Testis (tissue), 3 donors: ENCODE results near the gene GPC6. TPM values are rescaled to one million over a fixed set of nuclear protein-coding genes. Genes with fewer than 3 reads are reported as not detected.
A peak's percentile ranks its signal among the peaks of the same experiment; 100 is the strongest.
"Not testable (repeated sequence)": the region's sequence is repeated elsewhere in the genome, so short reads cannot be mapped to it uniquely, and the experiment has no call there.

ENCODE experiments used
- DNase-seq: peaks from one replicate; pipeline ENCODE4 v3.0.0-alpha.2; 2019
- H3K27ac ChIP-seq, 2 donors: fragments of 200-600 bp; sonication (generic); one replicate each; pipeline ENCODE4 v1.5.1; 2019
- H3K27me3 ChIP-seq: fragments of 200-600 bp; sonication (generic); one replicate; pipeline ENCODE4 v1.5.1; 2019
- H3K36me3 ChIP-seq: fragments of 200-600 bp; sonication (generic); one replicate; pipeline ENCODE4 v1.5.1; 2017; ENCODE audit warnings: low read depth; ENCODE audit errors: missing control alignments
- H3K4me1 ChIP-seq: fragments of 200-600 bp; sonication (generic); one replicate; pipeline ENCODE4 v1.5.1; 2019
- H3K4me3 ChIP-seq, 2 donors: fragments of 200-600 bp; sonication (generic); one replicate each; pipeline ENCODE4 v1.5.1; 2017 to 2019
- H3K9me3 ChIP-seq: fragments of 200-600 bp; sonication (generic); one replicate; pipeline ENCODE4 v1.5.1; 2017
- CTCF ChIP-seq, 3 experiments: fragments of 450-650 bp in 2 of 3; fragments of 200-600 bp in 1 of 3; sonication (generic) in 1 of 3; IDR thresholded peaks; one replicate each; pipeline ENCODE4 v1.5.1; 2016 to 2019; ENCODE audit warnings: antibody characterized with exemption in 3 of 3, mild to moderate bottlenecking in 2 of 3, moderate library complexity in 1 of 3
- POLR2A ChIP-seq: fragments of 450-650 bp; IDR thresholded peaks from one replicate; pipeline ENCODE4 v1.6.1; 2017; ENCODE audit warnings: antibody characterized with exemption, mild to moderate bottlenecking, moderate library complexity
- WGBS, 2 donors: methylation state at CpG; one replicate each; pipeline ENCODE4 v1.1.5; 2018; 5-methylcytosine and 5-hydroxymethylcytosine counted together
- intact Hi-C: fragments of 100-400 bp; cut with DNase I; formaldehyde crosslinking; loops from one replicate; pipeline ENCODE4 v1.15.1; 2023; ENCODE audit warnings: low total_unique reads
- polyA plus RNA-seq: library from polyadenylated mRNA; stranded (reverse); fragments of 350-450 nt; fragmentation: Illumina TruSeq; extraction: RNeasy Lipid Tissue Mini Kit (QIAGEN cat#74804); gene quantifications from one replicate; pipeline ENCODE4 v1.2.3, GENCODE V29; 2014; ENCODE audit warnings: low read depth, low replicate concordance; ENCODE audit not compliant: insufficient read depth
- total RNA-seq, 2 donors: library from RNA; depleted of rRNA; stranded (reverse); fragments of >200 nt; gene quantifications; one replicate each; pipeline ENCODE4 v1.2.3, GENCODE V29; 2016

The GPC6 gene
- total and polyA plus RNA-seq, 3 donors from 2014 or later, result 2.2 to 6.9 (median 4.3) TPM

GRCh38 chr13:93193682-93194081 is 32.9 kb upstream of the GPC6 start:
- H3K27me3 ChIP-seq, result no peaks in the 10 kb centered on the region
- WGBS, 2 donors, result 76 to 86% methylated on average over 4 of the region's 4 CpGs
- no peak overlapping the region for H3K27ac ChIP-seq
- no peaks in the 10 kb centered on the region for H3K4me1 ChIP-seq
- H3K9me3 ChIP-seq, result no peaks in the 10 kb centered on the region
- intact Hi-C loops, result no loop called here
- TF ChIP-seq POLR2A, result no peak
- no peak for TF ChIP-seq CTCF (IDR thresholded peaks at IDR 0.05)
- DNase-seq, result no peak
- no peak overlapping the region for H3K4me3 ChIP-seq
- no peaks in the 10 kb centered on the region for H3K36me3 ChIP-seq

- intact Hi-C loops, result no loop called here
- DNase-seq, result no peak
Measured at GRCh38 chr13:93199856-93200255, 26.8 kb upstream of the GPC6 start.

DNA sequence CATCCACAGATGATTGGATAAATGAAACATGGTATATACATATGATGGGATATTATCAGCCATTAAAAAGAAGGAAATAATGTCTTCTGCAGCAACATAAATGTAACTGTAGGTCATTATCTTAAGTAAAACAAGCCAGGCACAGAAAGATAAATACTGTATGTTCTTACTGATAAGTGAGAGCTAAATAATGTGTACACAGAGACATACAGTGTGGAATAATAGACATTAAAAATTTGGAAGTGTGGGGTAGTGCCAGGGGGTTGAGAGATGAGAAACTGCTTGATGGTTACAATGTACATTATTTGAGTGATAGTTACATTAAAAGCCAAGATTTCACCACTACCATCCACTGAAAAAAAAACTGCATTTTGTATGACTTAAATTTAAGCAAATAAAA is 26.0 kb upstream of the GPC6 start:
- intact Hi-C loops, result no loop called here
- no peaks in the 10 kb centered on the region for H3K36me3 ChIP-seq
- no peaks in the 10 kb centered on the region for H3K4me1 ChIP-seq

More at GRCh38 chr13:93199856-93200255, 26.8 kb upstream of the GPC6 start:
- TF ChIP-seq CTCF (IDR thresholded peaks at IDR 0.05), result no peak
- no peak for TF ChIP-seq POLR2A
- H3K4me1 ChIP-seq, result no peaks in the 10 kb centered on the region
- WGBS, 2 donors, result 94 to 100% methylated on average over 1 of the region's 1 CpG
- no peaks in the 10 kb centered on the region for H3K27me3 ChIP-seq
- no peak overlapping the region for H3K27ac ChIP-seq
- no peak overlapping the region for H3K4me3 ChIP-seq
- H3K9me3 ChIP-seq, result no peaks in the 10 kb centered on the region
- no peaks in the 10 kb centered on the region for H3K36me3 ChIP-seq

DNA sequence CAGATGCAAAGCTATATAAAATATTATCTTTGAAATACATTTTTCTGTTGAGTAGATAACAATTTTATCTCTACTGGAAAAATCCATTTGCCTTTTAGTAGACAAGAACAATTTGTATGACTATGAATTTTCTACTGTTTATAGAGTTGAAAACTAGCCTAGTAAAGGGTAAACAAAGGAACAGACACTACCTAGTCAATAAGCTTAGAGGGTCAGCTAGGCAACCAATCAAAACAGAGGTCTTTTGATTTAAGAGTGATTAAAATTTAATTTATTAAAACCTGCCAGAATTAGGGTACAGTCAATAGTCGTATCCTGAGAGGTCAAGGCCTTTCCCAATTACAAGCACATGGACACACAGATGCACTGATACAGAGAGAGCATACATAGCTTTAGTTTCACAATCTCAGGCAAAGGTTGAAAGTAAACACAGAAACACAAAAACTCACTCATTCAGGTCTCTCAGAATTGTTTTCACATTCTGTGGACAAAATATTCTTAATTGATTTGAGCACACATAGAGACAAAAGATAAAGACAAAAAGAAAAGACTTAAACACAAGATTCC is 24.5 kb upstream of the GPC6 start:
- intact Hi-C loops, result no loop called here
- WGBS, 2 donors, result 60 to 63% methylated on average over 1 of the region's 1 CpG
- H3K27ac ChIP-seq, result no peak overlapping the region
- no peak overlapping the region for H3K4me3 ChIP-seq
- no peak for DNase-seq
- H3K36me3 ChIP-seq, result no peaks in the 10 kb centered on the region
- TF ChIP-seq POLR2A (no peak), CTCF (IDR thresholded peaks at IDR 0.05) (no peak)
- H3K27me3 ChIP-seq, result no peaks in the 10 kb centered on the region
- H3K4me1 ChIP-seq, result no peaks in the 10 kb centered on the region
- no peaks in the 10 kb centered on the region for H3K9me3 ChIP-seq

More for the DNA sequence above, 26.0 kb upstream of the GPC6 start:
- no peak for DNase-seq
- no peaks in the 10 kb centered on the region for H3K9me3 ChIP-seq
- no peak for TF ChIP-seq POLR2A
- TF ChIP-seq CTCF (IDR thresholded peaks at IDR 0.05), result no peak
- no peaks in the 10 kb centered on the region for H3K27me3 ChIP-seq
- no peak overlapping the region for H3K4me3 ChIP-seq
- H3K27ac ChIP-seq, result no peak overlapping the region

DNA sequence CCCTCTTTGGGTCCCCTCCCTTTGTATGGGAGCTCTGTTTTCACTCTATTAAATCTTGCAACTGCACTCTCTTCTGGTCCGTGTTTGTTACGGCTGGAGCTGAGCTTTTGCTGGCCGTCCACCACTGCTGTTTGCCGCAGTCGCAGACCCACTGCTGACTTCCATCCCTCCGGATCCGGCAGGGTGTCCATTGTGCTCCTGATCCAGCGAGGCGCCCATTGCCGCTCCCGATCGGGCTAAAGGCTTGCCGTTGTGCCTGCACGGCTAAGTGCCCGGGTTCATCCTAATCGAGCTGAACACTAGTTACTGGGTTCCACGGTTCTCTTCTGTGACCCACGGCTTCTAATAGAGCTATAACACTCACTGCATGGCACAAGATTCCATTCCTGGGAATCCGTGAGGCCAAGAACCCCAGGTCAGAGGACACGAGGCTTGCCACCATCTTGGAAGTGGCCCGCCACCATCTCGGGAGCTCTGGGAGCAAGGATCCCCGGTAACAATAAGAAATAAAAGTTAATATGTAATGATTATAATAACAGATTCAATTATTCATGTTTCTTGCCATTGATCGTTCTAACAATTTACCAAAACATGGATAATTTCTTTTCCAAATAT is 19.7 kb upstream of the GPC6 start:
- H3K27me3 ChIP-seq, intact Hi-C loops, H3K9me3 ChIP-seq, H3K36me3 ChIP-seq, H3K4me1 ChIP-seq, H3K27ac ChIP-seq: not testable (repeated sequence)
- peak overlapping the region in 1 of 2 donors; percentile 17 for H3K4me3 ChIP-seq
- WGBS, 2 donors, result 80 to 81% methylated on average over 20 to 24 of the region's 24 CpGs
- DNase-seq, result peak; percentile 14
